ENCODE measurements around the gene CUX1. TPM values are rescaled to one million over a fixed set of nuclear protein-coding genes. Genes with fewer than 3 reads are reported as not detected.

The CUX1 gene
- total RNA-seq, 4 donors from 2014 or later = 64.1 to 142 (median 111) TPM

GRCh38 chr7:101998906-101999240 lies 181.4 kb downstream of the CUX1 start:
- TF ChIP-seq POLR2A (IDR thresholded peaks at IDR 0.05) (no peak), CTCF (IDR thresholded peaks at IDR 0.05) (no peak)
- no peak overlapping the region for H3K4me3 ChIP-seq
- no peak overlapping the region for H3K27ac ChIP-seq
- H3K36me3 ChIP-seq = no peaks in the 10 kb centered on the region
- H3K4me1 ChIP-seq = no peaks in the 10 kb centered on the region
- H3K27me3 ChIP-seq = no peaks in the 10 kb centered on the region
- H3K9me3 ChIP-seq = no peaks in the 10 kb centered on the region
- no peak for DNase-seq

GRCh38 chr7:101999393-101999792 lies 182.0 kb downstream of the CUX1 start:
- Histone ChIP-seq H3K9me3 (no peaks in the 10 kb centered on the region), H3K27ac (no peak overlapping the region), H3K4me3 (no peak overlapping the region), H3K4me1 (no peaks in the 10 kb centered on the region), H3K27me3 (no peaks in the 10 kb centered on the region), H3K36me3 (no peaks in the 10 kb centered on the region)
- DNase-seq = no peak
- no peak for TF ChIP-seq CTCF (IDR thresholded peaks at IDR 0.05)
- no peak for TF ChIP-seq POLR2A (IDR thresholded peaks at IDR 0.05)

GRCh38 chr7:102000123-102000522 lies 182.7 kb downstream of the CUX1 start:
- Histone ChIP-seq H3K4me3 (no peak overlapping the region), H3K36me3 (no peaks in the 10 kb centered on the region), H3K27ac (no peak overlapping the region), H3K27me3 (no peaks in the 10 kb centered on the region), H3K4me1 (no peaks in the 10 kb centered on the region), H3K9me3 (no peaks in the 10 kb centered on the region)
- DNase-seq = no peak
- TF ChIP-seq CTCF (IDR thresholded peaks at IDR 0.05) (no peak), POLR2A (IDR thresholded peaks at IDR 0.05) (no peak)

GRCh38 chr7:102004229-102004628 lies 186.8 kb downstream of the CUX1 start:
- H3K27ac ChIP-seq = no peak overlapping the region
- no peaks in the 10 kb centered on the region for H3K27me3 ChIP-seq
- TF ChIP-seq CTCF (IDR thresholded peaks at IDR 0.05) (no peak), POLR2A (IDR thresholded peaks at IDR 0.05) (no peak)
- no peak overlapping the region for H3K4me3 ChIP-seq
- DNase-seq = no peak
- no peaks in the 10 kb centered on the region for H3K36me3 ChIP-seq
- peaks cover 0 to 9% (median 0%) of the 10 kb centered on the region in 4 donors for H3K4me1 ChIP-seq
- no peaks in the 10 kb centered on the region for H3K9me3 ChIP-seq

GRCh38 chr7:102004848-102005247 lies 187.4 kb downstream of the CUX1 start:
- Histone ChIP-seq H3K9me3 (no peaks in the 10 kb centered on the region), H3K27me3 (no peaks in the 10 kb centered on the region), H3K4me3 (no peak overlapping the region), H3K36me3 (no peaks in the 10 kb centered on the region), H3K27ac (no peak overlapping the region), H3K4me1 (peaks cover 0 to 9% (median 0%) of the 10 kb centered on the region in 4 donors)
- TF ChIP-seq POLR2A (IDR thresholded peaks at IDR 0.05) = no peak
- TF ChIP-seq CTCF (IDR thresholded peaks at IDR 0.05) = no peak
- no peak for DNase-seq

- Histone ChIP-seq H3K27ac (no peak overlapping the region), H3K4me3 (no peak overlapping the region), H3K4me1 (peaks cover 0 to 9% (median 0%) of the 10 kb centered on the region in 4 donors), H3K9me3 (no peaks in the 10 kb centered on the region), H3K27me3 (no peaks in the 10 kb centered on the region), H3K36me3 (no peaks in the 10 kb centered on the region)
- no peak for DNase-seq
- TF ChIP-seq CTCF (IDR thresholded peaks at IDR 0.05) (no peak), POLR2A (IDR thresholded peaks at IDR 0.05) (no peak)
Observed at GRCh38 chr7:102005933-102006480, 188.6 kb downstream of the CUX1 start.
